HG02981 (cell line): ENCODE results near the gene RLF.
A peak's percentile ranks its signal among the peaks of the same experiment; 100 is the strongest.

Experiments
- ATAC-seq: cut with Tn5 transposase; IDR thresholded peaks from one replicate; pipeline ENCODE4 v1.9.1; 2021; ENCODE audit warnings: mild to moderate bottlenecking, moderate library complexity; ENCODE audit not compliant: unreplicated experiment

The RLF gene

GRCh38 chr1:40161125-40161887 is at the start of gene RLF:
TSS of gene RLF (plus strand) at chr1:40161387. CDS start at chr1:40161400, 13 bp downstream.
- ATAC-seq: peak; percentile 91

- no peak for ATAC-seq
These were observed 46.8 kb upstream of the RLF start for GRCh38 chr1:40114400-40114799.

DNA sequence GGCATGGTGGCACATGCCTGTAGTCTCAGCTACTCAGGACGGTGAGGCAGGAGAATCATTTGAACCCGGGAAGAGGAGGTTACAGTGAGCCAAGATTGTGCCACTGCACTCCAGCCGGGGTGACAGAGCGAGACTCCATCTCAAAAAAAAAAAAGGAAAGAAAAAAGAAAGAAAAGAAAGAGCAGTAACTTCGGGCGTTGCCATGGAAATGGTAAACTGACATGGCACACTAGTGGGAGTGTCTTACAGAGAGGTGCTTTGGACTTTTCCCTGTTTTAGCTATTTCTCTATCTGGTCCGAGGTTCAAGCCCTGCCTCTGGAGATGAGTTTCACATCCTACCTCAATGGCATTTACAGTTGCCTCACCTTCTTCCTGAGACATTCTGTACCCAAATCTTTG is 41.1 kb upstream of the RLF start:
- ATAC-seq: no peak

DNA sequence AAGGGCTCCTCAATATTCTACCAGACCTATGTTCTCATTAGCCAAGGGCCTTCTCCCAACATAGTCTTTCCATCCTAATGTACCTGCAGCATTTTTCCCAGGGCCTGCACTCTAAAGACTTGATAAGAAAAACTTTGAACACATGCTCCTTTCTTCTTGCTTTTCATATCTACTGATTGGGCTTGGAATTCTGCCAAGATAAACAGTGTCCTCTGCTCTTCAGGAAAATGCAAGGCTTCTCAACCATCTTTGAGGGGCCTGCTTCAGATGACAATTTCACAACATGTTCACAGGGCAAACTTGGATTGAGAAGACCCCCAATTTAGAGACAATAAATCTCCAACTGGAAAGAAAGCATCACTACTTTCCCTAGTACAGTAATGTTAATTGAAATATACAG is 38.3 kb upstream of the RLF start:
- ATAC-seq: no peak

DNA sequence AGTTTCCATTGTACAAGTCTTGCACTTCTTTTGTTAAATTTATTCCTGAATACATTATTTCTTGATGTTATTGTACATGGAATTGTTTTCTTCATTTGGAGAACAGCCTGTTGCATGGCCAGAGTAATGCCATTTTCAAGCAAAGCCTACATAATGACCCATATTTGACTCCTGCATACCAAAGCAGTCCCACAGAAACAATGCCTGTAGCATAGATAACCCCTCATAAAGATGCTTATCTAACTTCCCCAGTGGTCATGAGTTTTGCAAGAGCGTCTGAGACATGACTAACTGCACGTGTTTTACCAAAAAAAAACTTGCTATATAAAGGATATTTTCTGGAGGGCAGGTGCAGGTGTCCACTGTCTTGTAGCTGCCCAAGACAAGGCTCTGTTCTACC is 30.3 kb upstream of the RLF start:
- ATAC-seq: no peak

DNA sequence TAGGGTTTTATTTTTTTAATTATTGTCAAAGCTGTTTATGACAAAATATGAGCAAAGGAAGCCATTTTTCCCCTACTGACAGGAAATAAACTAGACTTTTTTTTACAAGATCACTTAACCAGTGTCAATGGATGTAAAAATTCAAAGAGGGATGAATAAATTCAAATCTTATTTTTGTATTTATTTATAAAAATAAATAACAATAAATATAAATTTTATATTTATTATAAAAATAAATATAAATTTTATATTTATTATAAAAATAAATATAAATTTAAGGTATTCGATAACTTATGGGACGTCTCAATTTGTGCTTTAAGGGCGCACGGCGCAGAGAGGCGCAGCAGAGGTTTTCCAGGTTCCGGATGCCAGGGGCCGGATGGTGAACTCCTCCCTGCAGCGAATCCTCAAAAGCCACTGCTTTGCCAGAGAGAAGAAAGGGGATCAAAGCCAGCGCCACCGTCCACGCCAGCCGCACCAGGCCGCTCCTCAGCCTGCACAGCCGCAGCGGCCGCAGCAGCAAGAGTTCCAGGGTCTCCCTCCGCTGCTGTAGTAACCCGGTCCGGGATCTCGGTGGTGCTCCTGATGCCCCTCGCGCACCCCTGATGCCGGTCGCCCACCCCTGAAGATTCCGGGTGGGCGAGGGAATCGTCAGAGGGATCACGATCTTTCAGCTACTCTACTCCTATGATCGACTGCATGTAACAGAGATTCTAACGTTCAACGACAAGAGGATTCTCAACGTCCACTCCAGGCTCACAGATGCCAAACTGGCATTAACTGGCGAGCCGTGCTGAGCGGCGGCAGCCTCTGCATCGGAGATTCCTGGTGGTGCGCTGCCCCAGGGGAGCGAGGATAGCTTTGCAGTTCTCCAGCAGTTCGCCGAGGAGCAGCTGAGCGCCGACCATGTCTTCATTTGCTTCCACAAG is 28.5 kb upstream of the RLF start:
- no peak for ATAC-seq

DNA sequence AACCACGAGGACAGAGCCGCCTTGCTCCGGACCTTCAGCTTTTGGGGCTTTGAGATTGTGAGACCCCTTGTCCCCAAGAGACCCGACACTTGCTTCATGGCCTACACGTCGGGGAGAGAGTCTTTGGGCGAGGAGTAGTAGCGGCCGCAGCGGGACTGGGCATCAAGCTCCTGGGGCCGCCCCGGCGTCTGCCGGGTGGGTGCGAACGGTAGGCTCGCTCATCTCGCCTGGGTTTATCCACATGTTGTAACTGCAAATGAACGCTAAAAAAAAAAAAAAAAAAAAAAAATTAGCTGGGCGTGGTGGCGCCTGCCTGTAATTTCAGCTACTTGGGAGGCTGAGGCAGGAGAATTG is 27.9 kb upstream of the RLF start:
- no peak for ATAC-seq

- no peak for ATAC-seq
These were observed 27.3 kb upstream of the RLF start for GRCh38 chr1:40133839-40134238.

DNA sequence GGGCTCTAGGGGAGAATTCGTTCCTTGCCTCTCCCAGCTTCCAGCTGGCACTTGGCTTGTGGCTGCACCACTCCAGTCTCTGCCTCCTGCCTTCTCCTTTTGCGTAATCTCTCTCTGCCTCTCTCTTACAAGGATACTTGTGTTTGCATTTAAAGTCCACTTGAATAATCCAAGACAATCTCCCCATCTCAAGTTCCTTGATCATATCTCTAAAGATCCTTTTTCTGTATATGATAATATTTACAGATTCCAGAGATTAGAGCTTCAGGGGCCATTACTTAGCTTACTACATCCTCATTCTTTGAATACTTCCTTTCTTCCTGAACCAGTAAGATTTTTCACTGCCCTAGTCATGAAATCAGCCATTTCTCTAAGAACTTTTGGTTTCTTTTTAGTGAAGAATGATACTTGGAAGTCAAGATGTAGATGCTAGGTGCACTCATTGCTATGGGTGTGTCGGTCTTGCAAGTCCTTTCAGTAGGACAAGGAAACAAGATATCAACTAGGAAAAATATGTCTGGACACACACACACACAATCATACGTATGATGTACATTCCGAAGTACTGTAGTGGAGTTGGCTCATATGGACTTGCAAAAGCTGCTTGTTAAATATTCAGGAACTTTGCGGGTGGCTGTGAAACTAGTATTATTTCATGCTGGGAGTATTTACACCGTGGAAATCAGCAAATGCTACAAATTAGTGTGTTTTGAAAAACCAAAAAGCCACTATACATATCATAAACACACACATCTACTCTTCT is 20.8 kb upstream of the RLF start:
- ATAC-seq: no peak

DNA sequence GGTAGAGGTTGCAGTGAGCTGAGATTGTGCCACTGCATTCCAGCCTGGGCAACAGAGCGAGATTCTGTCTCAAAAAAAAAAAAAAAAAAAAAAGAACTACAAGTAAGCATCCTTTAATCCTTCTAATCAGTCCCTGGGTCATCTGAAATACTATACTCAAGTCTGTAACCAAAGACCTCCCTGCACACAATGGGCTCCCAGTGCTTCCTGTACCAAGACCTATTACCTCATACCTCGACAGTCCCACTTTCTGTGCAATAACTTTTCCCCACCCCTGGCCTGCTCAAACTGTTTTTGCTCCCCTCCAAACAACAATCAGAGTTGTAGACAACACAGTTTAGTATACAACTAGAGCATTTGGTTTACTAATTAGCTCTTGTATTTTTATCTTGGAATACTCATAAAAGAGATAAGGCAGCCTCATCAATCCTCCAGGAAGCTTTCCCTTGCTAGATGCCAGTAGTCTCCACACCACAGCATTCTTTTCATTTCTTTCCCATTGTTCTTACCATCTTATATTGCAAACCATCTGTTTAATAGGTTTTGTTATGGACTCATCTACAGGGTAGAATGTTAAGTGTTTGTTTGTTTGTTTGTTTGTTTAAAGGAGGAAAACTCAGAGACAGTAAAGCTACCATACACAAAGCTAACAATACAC is 19.2 kb upstream of the RLF start:
- no peak for ATAC-seq

DNA sequence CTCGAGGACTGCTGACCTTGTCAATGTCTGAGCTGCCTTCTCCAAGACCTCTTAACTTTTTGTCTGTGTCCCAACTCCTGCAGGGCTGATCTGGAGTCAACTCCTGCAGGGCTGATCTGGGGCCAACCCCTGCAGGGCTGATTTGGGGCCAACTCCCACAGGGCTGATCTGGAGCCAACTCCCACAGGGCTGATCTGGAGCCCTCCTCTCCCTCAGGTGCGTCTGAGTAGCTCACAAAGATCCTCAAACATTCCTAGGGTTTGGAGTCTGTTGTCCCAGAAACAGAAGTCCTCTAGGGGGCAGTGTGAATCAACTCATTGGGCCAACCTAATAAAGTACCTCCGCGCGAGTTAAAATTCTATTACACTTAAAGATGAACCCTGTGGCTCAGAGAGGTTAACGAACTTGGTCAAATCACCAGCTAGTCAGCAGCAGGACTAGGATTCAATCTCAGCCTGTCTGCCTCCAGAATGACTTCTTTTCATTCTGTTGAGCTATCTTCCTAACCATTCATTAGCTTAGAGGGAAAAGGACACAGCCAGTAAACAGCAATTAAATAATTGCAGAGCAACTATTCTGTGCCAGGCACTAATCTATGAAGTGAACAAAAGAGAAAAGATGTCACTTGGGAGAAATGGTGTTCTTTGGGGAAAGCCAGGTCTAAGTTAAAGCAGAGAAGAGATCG is 17.2 kb upstream of the RLF start:
- no peak for ATAC-seq

- ATAC-seq: no peak
These were observed 9.6 kb upstream of the RLF start for GRCh38 chr1:40151457-40152079.

DNA sequence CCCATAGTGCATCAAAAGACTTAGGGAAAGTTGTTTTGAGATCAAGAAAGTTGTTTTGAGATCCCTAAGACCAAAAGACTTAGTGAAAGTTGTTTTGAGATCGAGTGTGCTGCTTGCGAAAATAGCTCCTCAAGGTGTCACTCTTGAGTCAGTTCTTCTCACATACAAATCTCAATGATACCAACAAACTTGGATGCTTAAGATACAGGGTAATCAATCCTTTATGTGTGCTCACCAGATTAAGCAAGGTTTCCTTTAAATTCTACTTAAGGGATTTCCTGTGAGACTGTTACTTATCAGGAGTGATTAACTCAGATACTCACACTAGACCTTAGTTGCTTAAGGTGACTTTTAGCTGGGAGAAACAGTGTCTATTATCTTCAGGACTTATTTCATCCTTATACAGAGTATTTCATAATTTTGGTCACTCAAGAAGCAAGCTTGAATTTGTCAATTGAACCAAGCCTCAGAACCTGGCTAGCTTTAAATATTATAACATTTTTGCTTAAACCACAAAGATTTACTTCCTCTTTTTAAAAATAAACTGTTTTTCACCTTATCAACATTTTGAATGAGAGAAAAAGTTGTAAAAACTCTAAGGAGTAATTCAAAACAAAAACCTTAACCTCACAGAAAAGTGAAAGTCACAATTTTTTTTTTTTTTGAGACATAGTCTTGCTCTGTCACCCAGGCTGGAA is 8.0 kb upstream of the RLF start:
- no peak for ATAC-seq

DNA sequence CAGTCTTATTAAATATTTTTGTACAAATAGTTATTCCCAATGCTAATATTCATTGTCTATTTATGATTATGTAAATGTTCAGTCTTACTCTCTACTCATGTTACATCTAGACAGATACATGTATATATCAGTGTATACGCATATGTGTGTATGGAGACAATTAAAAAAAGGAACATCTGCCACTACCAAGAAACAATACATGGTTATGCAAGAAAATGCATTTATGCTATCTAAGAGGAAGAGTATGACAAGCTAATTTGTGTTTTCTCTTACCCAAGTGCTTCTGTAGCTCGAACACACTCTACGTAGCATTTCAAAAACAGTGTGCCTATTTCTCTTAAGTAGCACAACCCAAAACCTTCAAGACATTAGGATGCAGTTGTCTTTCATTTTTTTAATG is 6.1 kb upstream of the RLF start:
- no peak for ATAC-seq

DNA sequence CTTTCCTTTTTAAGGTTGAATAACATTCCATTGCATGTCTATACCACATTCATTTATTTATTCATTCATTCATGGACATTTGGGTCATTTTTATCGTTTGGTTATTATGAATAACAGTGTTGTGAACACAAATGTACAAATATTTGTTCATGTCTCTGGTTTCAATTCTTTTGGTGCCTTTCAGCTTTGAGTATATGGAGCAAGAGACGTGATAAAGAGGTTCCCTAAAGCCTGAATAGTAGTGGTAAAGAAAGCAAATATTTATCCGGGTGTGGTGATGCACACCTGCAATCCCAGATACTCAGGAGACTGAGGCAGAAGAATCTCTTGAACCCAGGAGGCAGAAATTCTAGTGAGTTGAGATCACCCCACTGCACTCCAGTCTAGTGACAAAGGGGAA is 5.3 kb upstream of the RLF start:
- no peak for ATAC-seq

- no peak for ATAC-seq
These were observed 422 bp upstream of the RLF start for GRCh38 chr1:40160806-40161124.

DNA sequence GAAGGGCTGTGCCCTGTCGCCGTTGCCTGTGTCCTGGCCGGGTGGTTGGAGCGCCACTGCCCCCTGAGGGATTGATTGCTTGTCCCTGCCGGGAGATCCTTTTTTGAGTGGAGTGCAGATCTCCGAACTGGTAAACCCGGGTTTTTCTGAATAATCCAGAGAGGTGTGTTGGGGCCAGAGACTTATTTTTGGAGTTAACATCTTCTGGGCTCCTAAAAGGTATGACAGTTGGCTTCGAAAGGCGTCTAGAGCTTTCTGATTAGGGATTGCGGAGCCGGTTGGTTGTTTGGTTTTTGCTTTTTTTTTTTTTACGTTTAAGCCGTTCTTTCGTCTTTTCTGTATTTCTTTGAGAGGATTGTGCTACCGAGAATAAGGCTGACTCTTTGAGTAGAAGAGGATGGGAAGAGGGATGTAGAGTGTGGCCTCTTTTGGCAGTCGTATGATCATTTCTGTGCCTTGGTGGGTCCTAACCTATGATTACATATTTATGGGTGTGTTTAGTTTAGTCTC is 756 bp downstream of the RLF start:
- no peak for ATAC-seq

DNA sequence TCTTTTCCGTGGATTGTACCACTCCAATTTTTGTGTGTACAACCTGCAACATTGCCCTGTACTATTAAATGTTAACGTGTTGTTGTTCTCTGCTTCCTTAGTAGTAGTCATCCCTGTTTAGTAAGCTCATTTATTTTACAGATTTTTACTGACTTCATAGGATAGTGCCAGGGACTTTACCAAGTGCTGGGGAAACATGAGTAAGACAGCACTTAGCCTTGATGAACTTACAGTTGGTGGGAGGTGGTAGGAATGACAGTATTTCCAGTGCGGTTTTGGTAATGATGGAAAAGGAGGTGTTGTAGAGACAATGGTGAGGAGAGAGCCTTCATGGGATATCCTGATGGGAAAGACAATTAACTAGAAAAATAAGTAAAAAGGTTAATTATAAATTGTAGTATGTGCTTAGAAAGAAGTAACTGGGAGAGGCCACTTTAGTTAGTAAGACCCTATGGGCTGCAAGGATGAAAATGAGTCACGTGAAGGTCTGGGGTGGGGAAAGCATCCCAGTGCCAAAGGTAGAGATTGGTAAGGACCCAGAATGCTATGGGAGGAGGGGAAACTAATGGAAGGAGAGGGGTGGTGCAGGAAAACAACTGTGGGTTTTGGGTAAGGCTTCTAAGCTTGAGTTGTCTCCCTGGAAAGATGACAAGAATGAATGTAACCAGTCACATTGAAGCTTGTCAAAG is 1.7 kb downstream of the RLF start:
- no peak for ATAC-seq

GRCh38 chr1:40167317-40167716 is 6.1 kb downstream of the RLF start:
- ATAC-seq: no peak
